GM19397 (cell line): Measurements from ENCODE around the gene TRIM33.

Source experiments
- ATAC-seq: cut with Tn5 transposase; IDR thresholded peaks from one replicate; pipeline ENCODE4 v1.9.1; 2021; ENCODE audit warnings: mild to moderate bottlenecking, moderate library complexity; ENCODE audit not compliant: unreplicated experiment

TRIM33 gene

GRCh38 chr1:114359791-114360190 lies 151.2 kb downstream of the TRIM33 start:
- ATAC-seq: no peak

- no peak for ATAC-seq
Observed at GRCh38 chr1:114355240-114355639, 155.8 kb downstream of the TRIM33 start.

GRCh38 chr1:114353262-114353661 lies 157.7 kb downstream of the TRIM33 start:
- peak; percentile 52 for ATAC-seq

- peak; percentile 20 for ATAC-seq
Observed at GRCh38 chr1:114352797-114353196, 158.2 kb downstream of the TRIM33 start.

DNA sequence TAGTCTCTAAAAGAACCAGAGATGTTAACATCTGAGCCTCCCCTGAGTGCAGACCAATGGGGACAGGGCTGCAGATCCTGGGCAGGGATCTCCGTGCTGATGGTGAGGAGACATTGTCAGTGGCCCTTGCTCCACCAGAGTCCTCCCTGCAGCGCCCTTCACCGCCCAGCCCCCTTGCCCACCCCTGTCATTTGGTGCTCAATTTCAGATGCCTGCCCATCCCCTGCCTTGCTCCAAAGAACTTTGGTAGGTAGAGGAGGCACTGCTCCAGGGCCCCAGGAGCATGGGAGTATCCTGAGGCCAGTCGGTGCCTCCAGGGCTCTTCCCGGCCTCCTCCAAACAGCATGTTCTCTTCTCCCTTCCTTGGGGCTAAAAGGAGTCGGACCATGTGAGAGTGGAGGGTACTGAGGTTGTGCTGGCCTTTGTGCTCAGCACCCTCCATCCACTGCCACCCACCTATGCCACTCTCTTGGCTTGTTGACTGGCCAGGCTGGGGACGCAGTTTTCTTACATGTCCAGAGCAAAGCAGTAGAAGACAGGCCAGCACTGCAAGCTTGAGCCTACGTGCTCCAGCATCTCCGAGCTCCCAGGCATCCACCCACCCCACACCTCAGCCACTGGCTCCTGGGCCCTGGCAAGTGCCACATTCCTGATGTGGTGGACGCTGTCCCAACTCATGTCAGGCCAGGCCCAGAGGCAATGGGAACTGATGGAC lies 160.1 kb downstream of the TRIM33 start:
- ATAC-seq: no peak

GRCh38 chr1:114349891-114350605 lies 161.0 kb downstream of the TRIM33 start:
- ATAC-seq: no peak

GRCh38 chr1:114347431-114348209 lies 163.4 kb downstream of the TRIM33 start:
- no peak for ATAC-seq

- peak; percentile 99 for ATAC-seq
Observed at GRCh38 chr1:114346480-114347029, 164.4 kb downstream of the TRIM33 start.

DNA sequence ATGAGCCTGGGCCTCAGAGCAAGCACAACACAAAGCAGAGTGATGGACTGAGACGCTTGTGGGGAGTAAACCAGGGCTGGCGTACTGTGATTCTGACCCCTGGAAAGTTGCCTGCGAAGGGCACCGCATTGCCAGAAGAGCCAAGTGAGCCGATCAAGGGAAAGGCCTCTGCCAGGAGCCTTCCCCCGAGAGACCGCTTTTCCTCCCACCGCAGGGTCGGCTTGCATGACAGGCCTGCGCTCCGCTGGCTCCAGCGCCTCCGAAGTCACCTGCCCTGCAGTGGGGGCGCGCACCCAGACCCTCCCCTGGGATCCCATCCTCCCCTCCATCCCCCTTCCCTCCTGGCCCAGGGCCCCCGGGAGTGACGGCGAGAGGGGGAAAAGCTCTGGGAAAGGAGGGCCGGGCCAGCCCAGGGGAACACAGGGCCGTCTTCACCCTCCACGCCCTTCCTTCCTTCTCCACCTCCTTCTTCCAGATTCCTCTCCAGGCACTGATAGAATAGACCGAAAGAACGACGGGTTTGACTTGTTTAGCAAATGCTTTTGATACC lies 165.0 kb downstream of the TRIM33 start:
- peak; percentile 32 for ATAC-seq

GRCh38 chr1:114344656-114345055 lies 166.3 kb downstream of the TRIM33 start:
- no peak for ATAC-seq
